Activated CD4-positive, CD25-positive, alpha-beta regulatory T cell (primary cell): ENCODE measurements around the gene CPXM1.
"Not testable (repeated sequence)": the region's sequence is repeated elsewhere in the genome, so short reads cannot be mapped to it uniquely, and the experiment has no call there.

Experiments
- DNase-seq, 4 experiments: peaks; one replicate each; lab custom pipeline; 2025; lab: John Stamatoyannopoulos, UW

The CPXM1 gene

DNA sequence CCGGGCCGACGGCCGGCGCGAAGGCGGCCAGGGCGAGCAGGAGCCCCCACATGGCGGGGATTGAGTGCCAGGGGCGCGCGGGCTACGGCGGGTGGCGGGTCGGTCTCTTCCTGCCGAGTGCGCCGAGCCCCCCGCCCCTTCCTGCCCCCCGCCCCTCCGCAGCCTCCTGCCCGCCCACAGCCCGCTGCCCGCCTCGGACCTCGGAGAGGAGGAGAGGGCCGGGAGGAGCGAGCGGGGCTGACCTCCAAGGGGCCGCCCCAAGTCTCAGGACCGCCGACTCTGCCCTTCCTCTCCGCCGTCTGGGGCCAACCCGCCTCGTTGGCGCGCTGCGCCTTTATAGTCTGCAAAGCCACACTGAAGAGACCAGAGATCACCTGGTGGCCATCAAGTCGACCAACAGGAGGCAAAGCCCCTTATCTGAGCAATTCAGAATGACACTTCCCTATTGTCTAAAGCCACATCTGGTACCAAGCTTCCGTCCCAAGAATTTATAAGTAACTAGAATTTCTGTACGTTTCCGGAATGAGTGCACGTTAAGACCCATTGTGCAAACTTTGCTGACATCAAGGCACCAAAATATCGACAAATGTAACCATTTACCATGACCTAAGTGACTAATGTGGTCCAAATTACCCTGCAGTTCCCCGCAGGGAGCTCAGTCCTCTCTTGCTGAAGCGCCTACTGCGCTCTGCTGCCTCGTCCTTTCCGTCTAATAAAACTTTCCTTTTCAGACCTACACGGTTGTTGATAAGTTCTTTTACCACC lies at the start of gene CPXM1:
Gene CPXM1, minus strand, starts transcription at position 107 of the 765 bp plus-strand sequence. Its CDS starts 55 bp downstream, at position 52.
- DNase-seq, result no peak

DNA sequence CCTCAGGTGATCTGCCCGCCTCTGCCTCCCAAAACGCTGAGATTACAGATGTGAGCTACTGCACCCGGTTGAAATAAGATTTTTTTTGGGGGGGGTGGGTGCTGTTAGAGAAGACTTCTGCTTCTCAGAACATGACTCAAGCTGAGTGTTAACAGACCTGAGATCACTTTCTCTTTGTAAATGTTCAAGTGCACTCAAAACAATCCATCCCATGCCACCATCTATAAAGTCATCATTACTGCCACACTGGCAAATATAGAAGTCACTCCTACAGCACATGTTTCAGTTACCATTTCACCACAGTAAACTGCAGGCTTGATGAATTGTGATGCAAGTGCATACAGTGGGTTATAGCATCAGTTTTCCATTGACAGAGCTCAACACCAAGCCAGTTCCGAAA lies 49.1 kb upstream of the CPXM1 start:
- DNase-seq, result no peak

DNA sequence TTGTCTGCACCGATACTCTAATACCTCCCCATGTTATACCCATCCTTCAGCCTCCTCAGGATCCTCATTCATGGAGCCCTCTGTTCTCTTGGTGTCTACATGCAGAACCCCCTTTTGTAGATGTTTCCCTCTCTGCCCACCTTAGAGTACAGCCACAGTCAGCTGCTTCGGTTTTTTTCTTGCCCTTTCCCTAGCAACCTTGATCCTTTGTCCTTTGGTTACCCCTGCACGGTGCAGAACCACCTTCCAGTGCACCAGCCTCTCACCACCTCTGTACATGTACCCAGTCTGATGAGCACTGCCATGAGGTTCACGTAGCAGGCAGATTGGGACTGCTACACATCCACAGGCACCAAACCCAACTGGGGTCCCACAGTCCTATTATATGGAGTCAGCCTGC lies 47.4 kb upstream of the CPXM1 start:
- DNase-seq, result no peak

DNA sequence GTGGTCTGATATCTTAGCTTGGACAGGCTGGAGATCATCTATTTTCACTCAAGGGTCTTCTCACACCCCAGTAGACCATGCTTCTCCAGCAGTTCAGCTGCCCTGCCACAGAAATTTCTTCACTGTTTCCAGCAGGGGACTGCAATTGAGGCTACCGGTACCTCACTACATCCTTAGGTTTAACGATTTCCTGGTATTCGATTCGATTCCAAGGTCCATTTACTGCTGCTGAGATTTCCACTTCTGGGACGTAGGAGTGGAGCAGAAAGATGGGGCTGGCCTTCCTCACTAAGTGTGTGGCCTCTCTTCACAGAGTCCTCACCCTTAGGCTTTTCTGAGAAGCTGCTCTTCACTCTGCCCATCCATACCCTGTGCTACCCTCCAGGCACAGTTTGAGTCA lies 46.3 kb upstream of the CPXM1 start:
- DNase-seq, result no peak

DNA sequence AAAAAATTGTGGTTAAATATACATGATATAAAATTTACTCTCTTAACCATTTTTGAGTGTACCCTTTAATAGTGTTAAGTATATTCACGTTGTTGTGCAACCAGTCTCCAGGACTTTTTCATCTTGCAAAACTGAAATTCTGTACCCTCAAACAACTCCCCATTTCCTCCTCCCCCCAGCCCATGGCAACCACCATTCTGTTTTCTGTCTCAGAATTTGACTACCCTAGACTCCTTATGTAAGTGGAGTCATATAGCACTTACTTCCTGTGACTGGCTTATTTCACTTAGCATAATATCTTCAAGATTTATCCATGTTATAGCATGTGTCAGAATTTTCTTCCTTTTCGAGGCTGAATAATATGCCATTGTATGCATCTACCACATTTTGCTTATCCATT lies 45.2 kb upstream of the CPXM1 start:
- DNase-seq, result no peak

DNA sequence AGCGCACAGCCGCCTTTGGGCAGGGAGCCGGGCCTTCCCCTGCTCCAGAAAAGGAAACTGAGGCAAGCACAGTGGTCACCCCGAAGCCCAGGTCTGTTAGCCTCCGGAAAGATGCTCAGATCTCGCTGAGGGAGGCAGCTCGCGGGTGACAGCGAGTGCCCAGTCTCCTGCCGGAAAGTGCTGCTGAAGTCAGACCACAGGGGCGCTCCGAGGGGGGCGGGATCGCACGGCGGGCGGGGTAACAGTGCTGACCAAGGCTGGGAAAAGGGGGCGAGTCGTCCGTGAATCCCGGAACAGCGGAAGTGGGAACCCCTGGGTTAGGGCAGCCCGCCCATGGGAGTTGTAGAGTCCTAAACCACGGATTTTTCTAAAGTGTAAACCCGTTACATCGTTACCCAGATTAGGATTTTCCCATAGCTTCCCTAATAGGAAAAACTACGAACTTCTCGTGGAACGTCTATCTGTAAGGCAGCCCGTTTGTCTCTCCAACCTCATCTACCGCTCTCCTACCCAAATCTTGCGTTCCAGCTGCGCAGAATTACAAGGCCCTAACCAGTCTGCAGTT lies 40.6 kb upstream of the CPXM1 start:
- DNase-seq, result no peak

DNA sequence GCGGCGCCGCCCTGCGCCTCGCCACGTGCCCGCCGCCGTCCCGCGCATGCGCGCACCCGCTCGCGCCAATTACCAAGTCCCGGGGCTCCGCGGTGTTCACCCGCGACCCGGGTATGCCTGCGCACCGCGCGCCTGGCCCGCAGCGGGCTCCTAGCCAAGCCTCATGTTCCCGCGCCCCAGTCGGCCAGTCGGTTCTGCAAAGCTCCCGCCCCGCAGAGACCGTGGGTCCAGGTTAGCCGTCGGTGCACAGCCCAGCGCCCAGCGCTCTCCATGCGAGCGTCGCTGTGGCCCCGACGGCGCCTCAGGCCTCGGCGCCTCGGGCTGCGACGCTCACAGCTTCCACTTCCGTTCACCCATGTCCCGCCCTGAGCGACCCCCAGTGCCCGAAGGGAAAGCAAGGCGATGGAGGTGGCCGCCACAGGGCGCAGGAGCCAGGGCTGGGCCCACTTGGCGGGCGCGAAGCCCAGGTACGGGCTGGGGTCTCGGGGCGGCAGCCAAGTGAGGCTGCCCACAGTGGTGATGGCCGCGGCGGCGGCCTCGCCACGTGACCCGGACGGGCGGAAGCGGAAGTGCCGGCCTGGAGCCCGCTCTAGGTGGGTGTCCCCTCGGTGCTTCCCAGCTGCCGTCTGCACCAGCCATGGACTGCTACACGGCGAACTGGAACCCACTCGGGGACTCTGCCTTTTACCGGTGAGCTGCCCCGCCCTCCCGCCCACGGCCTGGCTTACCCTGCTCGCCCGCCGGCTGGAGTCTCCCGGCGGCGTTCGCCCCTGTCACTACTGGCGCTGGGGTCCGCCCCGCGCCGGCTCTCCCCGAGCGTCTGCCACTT lies 39.9 kb upstream of the CPXM1 start, which contains the start of the genes PCED1A and VPS16:
Gene PCED1A, minus strand, starts transcription at position 518 of the 829 bp plus-strand sequence. CDS start 743 bp downstream, outside the sequence.
Gene VPS16, plus strand, starts transcription at position 608 of the 829 bp plus-strand sequence. Its CDS starts 30 bp downstream, at position 638.
- DNase-seq, result peak; percentile 63 to 84 (median 78)

DNA sequence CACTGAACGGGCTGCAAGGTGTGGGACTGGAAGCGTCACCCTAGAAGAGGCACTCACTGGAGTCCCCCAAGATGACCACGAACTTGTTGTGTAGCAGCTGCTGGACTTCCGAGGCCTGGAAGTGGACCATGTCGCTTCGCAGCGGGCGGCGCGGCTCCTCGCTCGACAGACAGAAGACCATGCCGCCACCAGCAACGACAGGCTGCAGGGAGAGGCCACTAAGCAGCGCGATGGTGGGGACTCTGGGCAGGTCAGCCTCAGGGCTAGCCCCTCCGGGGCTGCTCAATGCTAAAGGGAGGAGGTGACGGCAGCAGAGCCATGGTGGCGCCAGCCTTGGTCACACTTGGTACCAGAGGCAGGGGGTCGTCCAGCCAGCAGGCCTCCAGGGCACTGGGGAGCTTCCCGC lies 39.3 kb upstream of the CPXM1 start:
- no peak for DNase-seq

DNA sequence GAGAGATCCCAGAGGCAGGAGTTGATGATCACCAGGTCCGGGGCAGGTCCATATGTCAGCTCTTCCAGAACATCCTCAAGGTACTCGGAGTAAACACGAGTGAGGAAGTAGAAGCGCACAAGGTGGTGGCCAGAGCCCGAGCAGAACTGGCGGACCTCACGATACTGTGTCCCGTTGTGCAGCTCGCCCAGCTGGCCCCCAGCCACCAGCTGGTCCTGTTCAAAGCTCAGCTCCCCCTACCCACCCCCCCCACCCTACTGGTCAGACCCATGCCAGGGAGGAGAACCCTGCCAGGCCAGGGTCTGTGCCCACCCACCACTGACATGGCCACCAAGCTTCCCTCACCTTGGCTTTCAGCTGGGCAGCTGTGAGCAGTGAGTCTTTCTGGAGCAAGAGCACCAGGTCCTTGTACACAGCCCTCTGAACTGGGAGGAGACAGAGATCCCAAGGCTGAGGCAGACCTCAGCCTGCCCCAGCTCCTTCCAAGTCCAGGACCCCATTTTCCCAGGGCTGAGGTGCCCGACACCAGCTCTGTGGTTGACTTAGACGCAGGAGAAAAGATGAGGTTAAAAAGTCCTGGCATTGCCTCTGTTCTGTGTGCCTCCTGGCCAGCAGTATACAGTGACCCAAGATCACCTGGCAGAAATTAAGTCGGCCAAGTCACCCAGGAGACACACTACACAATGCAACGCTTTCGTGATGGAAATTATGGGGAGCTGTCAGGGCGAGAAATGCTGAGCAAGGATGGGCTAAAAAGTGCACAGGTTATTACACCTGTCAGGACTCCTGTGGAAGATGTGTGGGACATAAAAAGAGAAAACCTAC lies 38.6 kb upstream of the CPXM1 start:
- DNase-seq, result no peak

DNA sequence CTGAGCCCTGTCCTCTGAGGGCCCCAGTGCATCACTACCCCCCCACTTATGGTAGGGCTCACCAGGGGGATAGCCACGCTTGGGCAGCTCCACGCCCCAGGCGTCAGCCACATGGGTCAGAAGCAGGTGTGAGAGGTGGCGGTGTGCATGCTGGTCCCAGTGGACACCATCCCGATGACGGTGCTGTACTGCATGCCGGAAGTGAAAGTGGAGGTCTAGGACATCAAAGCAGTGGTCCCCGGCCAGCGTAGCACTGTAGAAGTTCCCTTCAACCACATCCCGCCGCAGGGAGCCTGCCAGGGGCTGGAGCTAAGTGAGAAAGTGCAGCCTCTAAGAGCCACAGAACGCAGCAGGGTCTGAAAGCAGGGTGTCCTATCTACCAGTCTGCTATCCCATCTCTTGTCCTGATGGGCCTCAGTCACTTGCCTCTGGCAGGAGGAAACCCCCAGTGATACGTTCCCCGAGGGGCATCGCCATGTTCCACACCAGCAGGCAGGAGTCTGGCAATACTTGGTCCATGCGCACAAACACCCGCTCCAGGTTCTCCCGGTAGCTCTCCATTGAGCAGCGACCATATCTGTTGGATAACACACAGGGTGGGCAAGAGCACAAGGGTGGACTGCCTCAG lies 37.9 kb upstream of the CPXM1 start:
- DNase-seq, result no peak

DNA sequence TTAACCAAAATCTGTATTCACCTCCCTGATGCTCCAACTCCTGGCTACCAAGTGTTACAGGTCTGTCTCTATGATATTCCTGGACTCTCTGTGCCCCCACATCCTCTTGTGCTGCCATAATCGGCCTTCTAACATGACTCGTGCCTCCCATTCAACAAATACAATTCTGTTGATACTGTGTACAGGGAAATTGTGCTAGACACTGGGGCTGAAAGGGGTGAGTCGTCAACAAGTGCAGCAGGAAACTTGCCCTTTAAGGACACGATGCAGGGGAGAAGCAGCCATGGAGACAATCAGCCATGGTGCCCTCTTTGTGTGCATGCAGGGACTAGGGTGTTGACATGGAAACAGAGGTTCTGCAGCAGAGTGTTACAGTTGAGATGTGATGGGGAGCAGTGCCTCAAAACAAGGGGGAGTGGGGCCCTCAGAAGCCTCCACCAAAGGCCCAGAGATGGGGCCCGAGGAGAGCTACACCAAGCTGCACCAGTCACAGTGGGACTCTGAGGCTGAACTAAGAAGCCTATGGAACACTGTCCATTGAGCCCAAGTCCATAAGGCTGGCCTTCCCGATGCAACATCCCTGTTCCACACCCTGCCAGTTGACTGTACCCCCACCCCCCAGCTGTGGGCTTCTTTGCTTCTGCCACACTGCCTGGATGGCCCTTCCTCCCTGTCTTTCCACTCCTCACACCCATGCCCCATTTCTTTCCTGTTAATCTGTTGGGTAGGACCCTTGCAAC lies 37.0 kb upstream of the CPXM1 start:
- no peak for DNase-seq

DNA sequence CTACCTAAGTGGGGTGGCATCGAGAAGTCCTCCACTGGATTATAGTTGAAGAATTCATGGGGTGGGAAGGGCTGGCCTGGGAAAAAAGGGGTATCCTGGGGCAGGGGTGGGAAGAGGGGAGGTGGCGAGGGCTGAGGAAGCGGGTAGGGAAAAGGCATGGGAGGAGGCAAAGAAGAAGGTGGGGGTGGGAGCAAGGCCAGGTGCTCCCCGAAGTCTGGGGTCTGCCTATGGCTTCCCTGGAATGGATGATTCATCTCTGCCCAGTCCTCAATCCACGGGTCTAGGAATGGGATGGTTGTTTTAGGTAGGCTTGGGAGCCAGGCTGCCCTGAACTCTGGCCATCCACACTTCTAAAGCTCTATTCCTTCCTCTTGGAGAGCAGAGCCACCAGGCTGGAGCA lies 35.6 kb upstream of the CPXM1 start:
- no peak for DNase-seq

DNA sequence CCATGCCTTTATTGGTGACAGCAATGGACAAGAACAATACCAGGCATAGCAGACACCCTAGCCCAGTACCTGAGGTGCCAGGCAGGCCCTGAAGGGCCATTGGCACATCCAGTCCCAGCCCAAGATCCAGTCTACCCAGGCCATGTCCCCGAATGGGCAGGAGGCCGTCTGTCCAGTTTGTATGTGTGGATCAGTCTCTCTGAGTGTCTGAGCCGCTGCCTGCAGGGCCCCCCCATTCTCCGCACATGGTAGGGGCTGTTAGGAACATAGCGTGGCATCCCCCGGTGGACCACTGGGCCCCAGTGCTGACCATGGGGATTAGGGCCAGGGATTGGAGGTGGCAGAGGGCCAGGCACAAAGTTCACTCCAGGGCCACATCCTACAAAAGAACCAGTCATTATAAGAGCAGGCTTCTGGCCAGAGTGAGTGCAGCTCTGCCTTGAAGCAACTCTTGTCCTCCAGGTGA lies 34.9 kb upstream of the CPXM1 start:
- no peak for DNase-seq

DNA sequence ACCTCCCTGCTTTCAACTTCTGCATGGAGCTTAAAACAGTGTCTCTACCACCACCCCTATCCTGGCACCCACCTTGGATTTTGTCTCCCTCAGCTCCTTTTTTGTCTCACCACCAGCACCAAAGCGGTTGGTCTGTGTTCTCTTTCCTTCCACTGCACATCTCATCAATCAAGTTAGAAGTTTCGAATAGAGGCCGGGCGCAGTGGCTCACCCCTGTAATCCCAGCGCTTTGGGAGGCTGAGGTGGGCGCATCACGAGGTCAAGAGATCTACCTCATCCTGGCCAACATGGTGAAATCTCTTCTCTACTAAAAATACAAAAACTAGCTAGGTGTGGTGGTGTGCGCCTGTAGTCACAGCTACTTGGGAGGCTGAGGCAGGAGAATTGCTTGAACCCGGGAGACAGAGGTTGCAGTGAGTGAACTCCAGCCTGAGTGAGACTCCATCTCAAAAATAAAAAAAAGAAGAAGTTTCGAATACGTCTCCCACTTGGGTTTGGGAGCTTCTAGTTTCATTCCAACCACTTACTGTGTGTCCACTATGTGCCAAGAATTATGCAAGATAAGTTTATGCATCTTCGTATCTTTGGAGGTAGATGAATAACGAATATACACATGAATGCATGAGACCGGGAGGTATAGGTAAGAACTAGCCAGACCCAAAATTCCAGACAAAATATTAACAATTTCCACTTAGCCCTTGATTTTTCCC lies 34.1 kb upstream of the CPXM1 start:
- DNase-seq, result no peak

DNA sequence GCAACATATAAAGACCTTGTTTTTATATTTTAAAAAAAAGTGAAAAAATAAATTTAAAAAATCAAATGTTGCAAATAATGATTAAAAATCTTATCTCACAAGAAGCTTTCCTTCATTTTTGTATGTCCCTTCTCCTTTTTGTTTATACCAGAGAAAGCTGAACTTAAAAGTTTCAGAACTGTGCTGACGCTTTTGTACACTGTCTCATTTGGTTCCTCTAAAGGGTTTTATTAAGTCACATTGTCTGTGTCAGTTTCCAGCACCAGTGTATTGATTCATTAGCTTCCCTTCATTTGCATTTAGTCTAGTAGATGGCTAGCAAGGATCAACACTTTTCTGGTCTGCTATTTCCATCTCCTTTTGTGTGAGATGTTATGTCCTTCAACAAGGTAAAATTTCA lies 33.3 kb upstream of the CPXM1 start:
- no peak for DNase-seq

DNA sequence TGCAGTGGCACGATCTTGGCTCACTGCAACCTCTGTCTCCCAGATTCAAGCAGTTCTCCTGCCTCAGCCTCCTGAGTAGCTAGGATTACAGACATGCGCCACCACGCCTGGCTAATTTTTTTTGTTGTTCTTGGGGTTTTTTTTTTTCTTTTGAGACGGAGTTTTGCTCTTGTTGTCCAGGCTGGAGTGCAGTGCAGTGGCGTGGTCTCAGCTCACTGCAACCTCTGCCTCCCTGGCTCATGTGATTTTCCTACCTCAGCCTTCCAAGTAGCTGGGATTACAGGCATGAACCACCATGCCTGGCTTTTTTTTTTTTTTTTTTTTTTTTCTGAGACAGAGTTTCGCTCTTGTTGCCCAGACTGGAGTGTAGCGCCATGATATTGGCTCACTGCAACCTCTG lies 30.8 kb upstream of the CPXM1 start:
- DNase-seq, result not testable (repeated sequence)

DNA sequence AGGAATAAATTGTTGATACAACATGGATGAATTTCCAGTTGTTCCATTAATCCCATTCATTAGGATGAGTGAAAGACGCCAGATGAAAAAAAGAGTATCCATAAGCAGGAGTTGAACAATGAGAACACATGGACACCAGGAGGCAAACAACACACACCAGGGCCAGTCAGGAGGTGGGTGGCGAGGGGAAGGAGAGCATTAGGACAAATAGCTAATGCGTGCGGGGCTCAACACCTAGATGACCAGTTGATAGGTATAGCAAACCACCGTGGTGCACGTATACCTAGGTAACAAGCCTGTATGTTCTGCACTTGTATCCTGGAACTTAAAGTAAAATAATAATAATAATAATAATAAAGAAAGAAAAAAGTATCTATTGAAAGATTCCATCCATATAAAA lies 28.9 kb upstream of the CPXM1 start:
- DNase-seq, result no peak

DNA sequence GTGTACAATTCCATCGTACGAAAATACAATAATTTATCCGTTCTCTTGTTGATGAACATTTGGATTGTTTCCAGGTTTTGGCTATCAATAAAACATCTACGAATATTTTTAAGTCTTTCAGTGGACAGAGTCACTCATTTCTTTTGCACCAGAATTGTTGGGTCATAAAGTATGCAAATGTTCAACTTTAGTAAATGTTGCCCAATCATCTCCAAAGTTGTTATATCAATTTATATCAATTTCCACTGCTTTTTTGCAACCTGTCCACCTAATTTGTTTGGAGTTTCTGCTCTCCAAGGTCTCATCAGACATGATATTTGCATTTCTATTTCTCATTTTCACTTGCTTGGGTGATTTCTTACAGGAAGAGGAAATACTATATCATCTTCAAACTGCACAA lies 26.2 kb upstream of the CPXM1 start:
- no peak for DNase-seq

DNA sequence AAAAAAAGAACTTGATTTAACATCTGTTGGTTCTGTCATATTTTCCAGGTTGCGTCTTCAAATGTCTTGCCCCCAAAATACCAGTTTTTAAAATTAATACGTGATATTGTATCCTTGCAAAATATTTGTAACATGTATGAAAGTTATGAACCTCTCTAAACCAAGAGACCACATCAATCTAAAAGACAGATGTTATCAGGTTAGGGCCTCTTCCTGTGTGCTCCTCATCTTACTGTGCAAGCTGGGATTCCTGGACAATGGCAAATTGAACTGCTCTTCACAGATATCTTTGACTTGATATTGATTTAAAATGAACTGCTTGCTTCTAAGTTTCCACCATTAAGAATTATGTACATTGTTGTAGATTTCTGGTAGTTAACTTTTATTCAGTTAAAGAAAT lies 25.3 kb upstream of the CPXM1 start:
- no peak for DNase-seq

DNA sequence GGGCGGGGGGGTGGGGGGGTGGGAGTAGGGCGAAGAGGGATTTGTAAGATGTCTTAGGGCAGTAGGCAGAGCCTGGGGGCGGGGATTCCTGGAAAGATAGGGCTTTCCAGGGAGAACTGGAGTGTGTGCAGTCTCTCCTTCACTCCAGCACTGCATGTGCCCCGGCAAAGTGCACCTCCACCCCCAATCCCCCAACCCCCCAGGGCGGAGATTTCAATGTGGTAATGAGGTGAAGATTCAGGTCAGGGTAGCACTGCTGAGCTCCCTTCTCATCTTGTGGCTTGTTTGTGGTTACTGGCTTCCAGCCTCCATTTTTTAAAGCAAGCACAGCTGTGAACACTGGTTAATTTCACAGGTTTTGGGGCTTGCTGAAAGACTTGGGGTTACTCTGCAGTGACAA lies 21.6 kb upstream of the CPXM1 start:
- no peak for DNase-seq
